CD4-positive, alpha-beta T cell treated with Interleukin-10 for 1 hour (primary cell): ENCODE measurements around the gene LAPTM5.
"Not testable (repeated sequence)": the region's sequence is repeated elsewhere in the genome, so short reads cannot be mapped to it uniquely, and the experiment has no call there.

Experiments
- DNase-seq: peaks from one replicate; pipeline ENCODE4 v3.0.0-alpha.2; 2020

The LAPTM5 gene

DNA sequence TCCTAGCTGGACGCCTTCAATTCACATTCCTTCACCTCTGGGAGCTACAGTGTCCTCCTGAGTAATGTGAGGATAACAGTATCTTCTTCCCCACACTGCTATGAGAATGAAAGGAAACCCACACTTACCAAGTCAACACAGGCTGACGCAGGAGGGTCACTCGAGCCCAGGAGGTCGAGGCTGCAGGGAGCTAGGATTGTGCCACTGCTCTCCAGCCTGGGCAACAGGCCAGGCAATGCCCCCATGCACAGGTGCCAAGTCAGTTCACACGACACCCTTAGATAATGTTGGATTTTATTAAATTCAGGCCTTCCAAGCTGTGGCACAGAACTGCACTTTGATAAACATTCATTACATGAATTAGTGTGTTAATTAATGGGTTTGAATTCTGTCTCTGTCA lies 66.1 kb downstream of the LAPTM5 start:
- DNase-seq, result no peak

DNA sequence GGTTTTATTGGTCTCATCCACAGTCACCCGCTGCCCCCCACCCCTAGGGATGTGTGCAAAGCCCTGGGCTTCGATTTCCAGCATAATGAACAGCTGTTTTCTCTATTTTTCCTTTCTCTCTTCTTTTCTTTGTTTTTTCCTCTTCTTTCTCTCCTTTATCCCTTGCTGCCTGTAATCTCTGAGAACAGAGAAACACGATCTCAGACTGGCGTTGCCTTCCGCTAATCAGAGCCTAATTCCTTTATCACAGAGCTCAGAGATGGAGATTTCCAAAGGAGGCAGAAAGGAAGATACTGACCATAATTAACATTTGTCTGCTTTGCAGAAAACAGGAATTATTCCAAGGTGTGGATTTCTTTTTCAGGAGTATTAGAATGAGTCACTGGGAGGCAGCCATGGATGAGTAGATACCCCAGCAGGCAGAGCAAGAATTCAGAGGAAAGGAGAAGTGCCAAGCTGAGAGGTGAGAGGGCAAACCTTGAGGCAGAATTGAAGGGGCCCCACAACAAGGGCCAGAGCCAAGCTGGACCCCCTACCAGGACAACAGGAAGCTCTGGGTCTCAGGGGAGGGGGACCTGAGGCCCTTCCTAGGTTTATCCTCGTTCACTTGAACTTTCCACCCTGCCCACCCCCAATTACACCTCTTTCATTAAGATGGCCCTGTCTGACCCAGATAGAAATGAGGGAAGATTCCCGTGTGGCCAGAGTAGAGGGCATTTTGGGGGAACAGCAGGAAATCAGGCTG lies 67.5 kb downstream of the LAPTM5 start:
- DNase-seq, result no peak

- DNase-seq, result no peak
Measured at GRCh38 chr1:30688920-30689794, 68.4 kb downstream of the LAPTM5 start.

- DNase-seq, result not testable (repeated sequence)
Measured at GRCh38 chr1:30688516-30688915, 69.1 kb downstream of the LAPTM5 start.

DNA sequence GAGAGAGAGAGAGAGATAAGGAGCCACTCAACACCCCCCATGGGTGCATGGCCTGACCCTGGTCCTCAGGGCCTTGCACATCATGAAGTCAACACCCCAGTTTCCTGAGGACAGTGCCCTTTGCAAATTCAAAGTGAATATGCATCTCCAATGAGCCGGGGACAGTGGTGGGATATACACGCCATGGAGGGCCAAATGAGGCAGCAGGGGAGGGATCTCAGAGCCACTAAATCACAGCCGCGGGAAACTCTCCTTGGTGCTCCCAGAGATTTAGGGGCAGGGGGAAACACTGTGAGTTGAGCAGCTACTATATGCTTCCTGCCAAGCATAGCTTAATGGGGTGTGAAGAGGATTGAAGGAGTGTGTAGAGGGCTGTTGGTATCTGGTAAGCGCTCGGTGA lies 69.7 kb downstream of the LAPTM5 start:
- no peak for DNase-seq

DNA sequence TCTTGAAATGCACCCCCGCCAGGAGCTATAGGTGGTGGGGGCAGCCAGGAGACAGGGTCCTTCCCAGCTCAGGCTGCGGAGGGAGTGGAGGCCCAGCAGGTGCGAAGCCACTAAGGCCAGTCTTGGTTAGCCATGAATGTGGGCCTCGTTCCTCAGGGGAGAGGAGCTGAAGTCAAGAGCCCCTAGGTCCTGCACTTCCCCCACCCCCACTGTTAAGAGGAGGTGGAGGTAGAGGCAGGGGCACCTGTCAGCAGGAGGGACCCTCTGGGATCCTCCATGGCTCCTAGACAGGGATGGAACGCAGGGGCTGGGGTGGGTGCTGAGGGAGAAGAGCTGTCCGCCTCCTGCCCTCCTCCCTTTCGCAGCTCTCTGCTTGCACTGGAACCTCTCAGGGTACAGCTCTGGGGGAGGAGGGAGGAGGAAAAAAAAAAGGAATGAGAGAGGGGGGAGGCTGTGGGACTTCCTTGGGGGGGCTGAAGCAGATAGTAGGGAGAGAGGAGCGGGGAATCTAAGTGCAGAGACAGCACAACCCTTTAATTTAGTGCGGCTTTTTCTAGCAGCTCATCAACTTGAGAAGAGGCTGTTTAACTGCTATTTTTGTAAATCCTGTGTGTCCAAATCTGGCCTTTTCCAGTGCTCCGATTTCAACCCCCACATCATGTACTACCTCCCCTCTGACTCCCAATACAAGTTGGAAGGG lies 71.2 kb downstream of the LAPTM5 start:
- DNase-seq, result no peak

DNA sequence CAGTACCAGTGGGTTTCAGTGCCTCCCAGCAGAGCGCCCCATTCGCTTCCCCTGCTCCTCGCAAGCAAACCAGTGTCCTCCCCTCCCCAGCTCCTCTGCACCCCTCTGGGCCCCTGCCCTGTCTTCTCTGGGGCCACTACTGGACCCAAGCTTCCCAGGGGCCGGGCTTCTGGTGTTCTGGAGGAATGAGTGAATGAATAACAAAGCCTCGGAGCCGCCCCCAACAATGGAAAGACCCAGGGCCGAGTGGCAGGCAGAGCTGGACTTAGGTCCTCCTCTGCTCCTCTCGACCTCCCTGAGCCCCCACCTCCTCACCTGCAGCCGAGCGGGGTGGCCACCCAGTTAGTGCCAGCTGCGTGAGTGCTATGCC lies 71.8 kb downstream of the LAPTM5 start:
- no peak for DNase-seq

DNA sequence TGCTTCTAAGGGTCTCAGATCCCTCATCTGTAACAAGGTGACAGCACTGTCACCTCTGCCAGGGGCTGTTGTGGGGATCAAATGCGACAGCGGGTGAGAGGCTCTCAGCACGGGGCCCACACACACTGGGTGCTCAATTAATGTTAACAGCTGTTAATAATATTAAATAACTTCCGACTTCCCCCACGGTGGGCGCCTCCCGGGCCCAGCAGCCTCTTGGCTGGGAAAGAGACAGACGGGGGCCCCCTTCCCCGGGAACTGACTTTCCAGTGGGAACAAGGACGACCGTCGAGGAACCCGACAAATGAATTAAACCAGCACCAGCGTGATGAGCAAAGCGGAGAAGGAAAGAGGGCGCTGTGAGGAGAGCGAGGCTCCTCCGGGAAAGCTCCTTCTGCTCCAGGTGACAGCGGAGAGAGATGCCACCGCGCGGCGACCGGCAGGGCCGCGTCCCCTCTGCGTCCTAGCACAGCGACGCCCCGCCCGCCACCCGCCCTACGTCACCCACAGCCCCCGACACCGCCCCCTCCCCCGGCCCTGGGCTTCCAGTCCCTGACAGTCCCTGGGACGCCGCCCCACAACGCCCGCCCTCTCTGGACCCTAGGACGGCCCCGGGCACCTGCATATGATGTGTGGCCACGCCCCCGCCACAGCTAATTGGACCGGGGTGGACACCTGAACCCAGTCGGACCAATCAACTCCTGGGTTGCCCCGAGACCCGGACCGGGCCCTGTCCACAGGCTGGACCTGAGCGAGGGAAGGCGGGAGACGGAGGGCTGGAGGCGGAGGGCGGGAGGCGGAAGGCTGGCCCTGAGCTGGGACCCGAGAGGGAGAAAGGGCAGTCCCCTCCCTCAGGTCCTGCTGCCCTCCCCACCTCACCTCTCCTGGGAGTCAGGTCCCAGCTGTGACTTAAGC lies 72.4 kb downstream of the LAPTM5 start:
- DNase-seq, result peak; percentile 15

GRCh38 chr1:30684259-30684658 lies 73.3 kb downstream of the LAPTM5 start:
- no peak for DNase-seq

DNA sequence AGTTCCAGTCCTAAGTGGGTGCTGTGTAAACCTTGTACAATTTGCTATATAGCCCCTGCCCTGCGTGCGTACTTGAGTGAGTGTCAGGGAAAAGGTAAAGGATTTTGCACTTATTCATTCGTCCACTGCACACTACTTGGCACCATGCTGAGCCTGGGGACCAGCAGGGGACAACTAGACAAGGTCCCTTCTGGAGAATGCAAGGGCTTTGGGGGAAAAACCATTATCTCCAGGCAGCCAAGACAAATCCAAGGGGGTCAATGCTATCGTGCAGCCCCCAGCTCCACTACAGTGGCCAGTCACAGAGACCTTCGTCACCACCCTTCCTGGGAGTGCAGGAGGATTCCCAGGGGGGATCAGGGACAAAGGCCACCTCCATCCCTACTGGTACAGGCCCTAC lies 73.9 kb downstream of the LAPTM5 start:
- no peak for DNase-seq
